Gastroesophageal sphincter (tissue), 4 donors: ENCODE data around the gene SLC2A9. TPM values are rescaled to one million over a fixed set of nuclear protein-coding genes. Genes with fewer than 3 reads are reported as not detected.

ENCODE experiments used
- ATAC-seq: fragments of 150-250 bp; one replicate; pipeline ENCODE4 v1.9.1; 2016; ENCODE audit warnings: mild to moderate bottlenecking, moderate library complexity
- H3K27ac ChIP-seq, 4 donors: fragments of 200-600 bp; sonication (generic) in 3 of 4; 1 replicate in 3 of 4; 2 replicates in 1 of 4; pipeline ENCODE4 v1.5.1; 2016 to 2019
- H3K27me3 ChIP-seq: fragments of 200-600 bp; sonication (generic); one replicate; pipeline ENCODE4 v1.5.1; 2019
- H3K36me3 ChIP-seq, 2 donors: fragments of 200-600 bp; sonication (generic); one replicate each; pipeline ENCODE4 v1.5.1; 2019; ENCODE audit warnings: control low read depth in 1 of 2
- H3K4me1 ChIP-seq, 3 donors: fragments of 200-600 bp; sonication (generic); 1 replicate in 2 of 3; 2 replicates in 1 of 3; pipeline ENCODE4 v1.5.1; 2016 to 2019; ENCODE audit warnings: control low read depth in 2 of 3
- H3K4me3 ChIP-seq, 2 donors: fragments of 200-600 bp; sonication (generic); one replicate each; pipeline ENCODE4 v1.5.1; 2019; ENCODE audit warnings: mild to moderate bottlenecking in 1 of 2, moderate library complexity in 1 of 2
- H3K9me3 ChIP-seq, 3 donors: fragments of 200-600 bp; sonication (generic); one replicate each; pipeline ENCODE4 v1.5.1; 2017 to 2019; ENCODE audit warnings: control low read depth in 2 of 3
- CTCF ChIP-seq, 4 experiments: fragments of 200-600 bp in 2 of 4; fragments of 450-650 bp in 2 of 4; sonication (generic) in 1 of 4; IDR thresholded peaks; one replicate each; pipeline ENCODE4 v1.5.1; 2017 to 2019; ENCODE audit warnings: antibody characterized with exemption in 4 of 4, mild to moderate bottlenecking in 2 of 4, moderate library complexity in 2 of 4
- EP300 ChIP-seq: sonication (generic); formaldehyde crosslinking; IDR thresholded peaks from one replicate; pipeline ENCODE4 v1.6.1; 2017; ENCODE audit warnings: antibody characterized with exemption, mild to moderate bottlenecking
- POLR2A ChIP-seq, 2 donors: fragments of 450-650 bp; IDR thresholded peaks; one replicate each; pipeline ENCODE4 v1.6.1; 2017; ENCODE audit warnings: antibody characterized with exemption in 2 of 2, mild to moderate bottlenecking in 2 of 2, moderate library complexity in 1 of 2
- POLR2AphosphoS5 ChIP-seq: sonication (generic); formaldehyde crosslinking; IDR thresholded peaks from one replicate; pipeline ENCODE4 v1.6.1; 2017; ENCODE audit warnings: antibody characterized with exemption
- WGBS, 2 donors: methylation state at CpG; one replicate each; pipeline ENCODE4 v1.1.5; 2018; ENCODE audit warnings: low coverage in 1 of 2; 5-methylcytosine and 5-hydroxymethylcytosine counted together
- total RNA-seq, 4 donors: library from RNA; depleted of rRNA; stranded (reverse); fragments of >200 nt; gene quantifications; one replicate each; pipeline ENCODE4 v1.1.0, GENCODE V29; 2016

Gene SLC2A9
- total RNA-seq, 4 donors from 2014 or later, result 3.1 to 6.5 (median 4.3) TPM

GRCh38 chr4:9947168-9948062 is 73.9 kb downstream of the SLC2A9 start:
- Histone ChIP-seq H3K36me3 (no peaks in the 10 kb centered on the region), H3K4me3 (no peak overlapping the region), H3K27me3 (no peaks in the 10 kb centered on the region), H3K27ac (no peak overlapping the region), H3K9me3 (no peaks in the 10 kb centered on the region), H3K4me1 (no peaks in the 10 kb centered on the region)
- WGBS, 2 donors, result 76 to 83% methylated on average over 7 to 9 of the region's 10 CpGs
- TF ChIP-seq POLR2A (IDR thresholded peaks at IDR 0.05) (no peak), CTCF (IDR thresholded peaks at IDR 0.05) (no peak), POLR2AphosphoS5 (no peak), EP300 (no peak)
- no peak for ATAC-seq

- no peak overlapping the region for H3K4me3 ChIP-seq
- no peaks in the 10 kb centered on the region for H3K27me3 ChIP-seq
- 85 to 93% methylated on average over 2 of the region's 2 CpGs for WGBS, 2 donors
- no peaks in the 10 kb centered on the region for H3K4me1 ChIP-seq
- no peaks in the 10 kb centered on the region for H3K9me3 ChIP-seq
- no peaks in the 10 kb centered on the region for H3K36me3 ChIP-seq
- H3K27ac ChIP-seq, result no peak overlapping the region
- no peak for ATAC-seq
- TF ChIP-seq POLR2A (IDR thresholded peaks at IDR 0.05) (no peak), POLR2AphosphoS5 (no peak), EP300 (no peak), CTCF (IDR thresholded peaks at IDR 0.05) (no peak)
These were observed 75.1 kb downstream of the SLC2A9 start for GRCh38 chr4:9946170-9946569.

GRCh38 chr4:9944431-9945425 is 76.6 kb downstream of the SLC2A9 start:
- 81 to 89% methylated on average over 5 to 10 of the region's 13 CpGs for WGBS, 2 donors
- H3K36me3 ChIP-seq, result no peaks in the 10 kb centered on the region
- H3K27ac ChIP-seq, result no peak overlapping the region
- no peaks in the 10 kb centered on the region for H3K9me3 ChIP-seq
- ATAC-seq, result no peak
- TF ChIP-seq CTCF (IDR thresholded peaks at IDR 0.05), result no peak
- TF ChIP-seq EP300, result no peak
- TF ChIP-seq POLR2A (IDR thresholded peaks at IDR 0.05), result no peak
- TF ChIP-seq POLR2AphosphoS5, result no peak
- H3K27me3 ChIP-seq, result no peaks in the 10 kb centered on the region
- no peaks in the 10 kb centered on the region for H3K4me1 ChIP-seq
- no peak overlapping the region for H3K4me3 ChIP-seq

GRCh38 chr4:9943761-9944160 is 77.5 kb downstream of the SLC2A9 start:
- H3K27ac ChIP-seq, result no peak overlapping the region
- no peak for ATAC-seq
- no peaks in the 10 kb centered on the region for H3K4me1 ChIP-seq
- no peak for TF ChIP-seq POLR2AphosphoS5
- no peaks in the 10 kb centered on the region for H3K9me3 ChIP-seq
- H3K4me3 ChIP-seq, result no peak overlapping the region
- 90 to 96% methylated on average over 3 to 7 of the region's 9 CpGs for WGBS, 2 donors
- H3K36me3 ChIP-seq, result no peaks in the 10 kb centered on the region
- no peaks in the 10 kb centered on the region for H3K27me3 ChIP-seq

GRCh38 chr4:9942921-9943600 is 78.2 kb downstream of the SLC2A9 start:
- H3K9me3 ChIP-seq, result no peaks in the 10 kb centered on the region
- ATAC-seq, result no peak
- no peaks in the 10 kb centered on the region for H3K4me1 ChIP-seq
- no peak overlapping the region for H3K4me3 ChIP-seq
- WGBS, 2 donors, result 82% methylated on average over 5 of the region's 10 CpGs; no CpG with 5 or more reads in 1 of the 2 donors
- H3K27ac ChIP-seq, result no peak overlapping the region
- H3K27me3 ChIP-seq, result no peaks in the 10 kb centered on the region
- TF ChIP-seq CTCF (IDR thresholded peaks at IDR 0.05) (no peak), EP300 (no peak), POLR2AphosphoS5 (no peak), POLR2A (IDR thresholded peaks at IDR 0.05) (no peak)
- no peaks in the 10 kb centered on the region for H3K36me3 ChIP-seq
